Measurements from ENCODE around the gene ERC2.

The ERC2 gene

GRCh38 chr3:55765398-55765797 lies 702.9 kb downstream of the ERC2 start:
- Histone ChIP-seq H3F3A (ENCODE audit: insufficient read depth, low read length) (no peaks in the 10 kb centered on the region), H2AFZ (ENCODE audit: low read length) (no peak overlapping the region), H3K4me1 (ENCODE audit: insufficient read depth, low read length, severe bottlenecking) (peaks cover 6% of the 10 kb centered on the region), H3K9ac (ENCODE audit: low read length) (no peak overlapping the region), H3K4me2 (ENCODE audit: low read length) (no peak overlapping the region), H3K9me3 (ENCODE audit: low read length) (no peaks in the 10 kb centered on the region), H4K20me1 (ENCODE audit: insufficient read depth, low read length) (no peaks in the 10 kb centered on the region), H3K79me2 (ENCODE audit: insufficient read depth, low read length) (no peaks in the 10 kb centered on the region), H3K9me2 (ENCODE audit: low read depth, low read length) (no peaks in the 10 kb centered on the region), H3K4me3 (ENCODE audit: low read depth, low read length, poor library complexity, severe bottlenecking) (no peak overlapping the region), H3K27ac (ENCODE audit: low read depth, low read length, poor library complexity, severe bottlenecking) (no peak overlapping the region), H3K36me3 (ENCODE audit: insufficient read depth, low read length) (no peaks in the 10 kb centered on the region), H3K27me3 (ENCODE audit: insufficient read depth, low read length) (no peaks in the 10 kb centered on the region)
- TF ChIP-seq CTCF (IDR thresholded peaks at IDR 0.05; ENCODE audit: low read length) (no peak), EZH2 (IDR thresholded peaks at IDR 0.05; ENCODE audit: borderline replicate concordance, low read length) (no peak)

- Histone ChIP-seq H3K27ac (ENCODE audit: low read depth, low read length, poor library complexity, severe bottlenecking) (no peak overlapping the region), H3F3A (ENCODE audit: insufficient read depth, low read length) (no peaks in the 10 kb centered on the region; the same call in 1 of the 2 replicates), H3K9me2 (ENCODE audit: low read depth, low read length) (no peaks in the 10 kb centered on the region), H3K9me3 (ENCODE audit: low read length) (no peaks in the 10 kb centered on the region), H3K79me2 (ENCODE audit: insufficient read depth, low read length) (no peaks in the 10 kb centered on the region), H3K27me3 (ENCODE audit: insufficient read depth, low read length) (no peaks in the 10 kb centered on the region), H3K4me2 (ENCODE audit: low read length) (no peak overlapping the region), H2AFZ (ENCODE audit: low read length) (no peak overlapping the region), H3K9ac (ENCODE audit: low read length) (no peak overlapping the region), H4K20me1 (ENCODE audit: insufficient read depth, low read length) (no peaks in the 10 kb centered on the region), H3K36me3 (ENCODE audit: insufficient read depth, low read length) (no peaks in the 10 kb centered on the region), H3K4me3 (ENCODE audit: low read depth, low read length, poor library complexity, severe bottlenecking) (no peak overlapping the region), H3K4me1 (ENCODE audit: insufficient read depth, low read length, severe bottlenecking) (peaks cover 36% of the 10 kb centered on the region)
- TF ChIP-seq CTCF (IDR thresholded peaks at IDR 0.05; ENCODE audit: low read length) (no peak), EZH2 (IDR thresholded peaks at IDR 0.05; ENCODE audit: borderline replicate concordance, low read length) (no peak)
Measured at GRCh38 chr3:55756976-55757375, 711.3 kb downstream of the ERC2 start.

DNA sequence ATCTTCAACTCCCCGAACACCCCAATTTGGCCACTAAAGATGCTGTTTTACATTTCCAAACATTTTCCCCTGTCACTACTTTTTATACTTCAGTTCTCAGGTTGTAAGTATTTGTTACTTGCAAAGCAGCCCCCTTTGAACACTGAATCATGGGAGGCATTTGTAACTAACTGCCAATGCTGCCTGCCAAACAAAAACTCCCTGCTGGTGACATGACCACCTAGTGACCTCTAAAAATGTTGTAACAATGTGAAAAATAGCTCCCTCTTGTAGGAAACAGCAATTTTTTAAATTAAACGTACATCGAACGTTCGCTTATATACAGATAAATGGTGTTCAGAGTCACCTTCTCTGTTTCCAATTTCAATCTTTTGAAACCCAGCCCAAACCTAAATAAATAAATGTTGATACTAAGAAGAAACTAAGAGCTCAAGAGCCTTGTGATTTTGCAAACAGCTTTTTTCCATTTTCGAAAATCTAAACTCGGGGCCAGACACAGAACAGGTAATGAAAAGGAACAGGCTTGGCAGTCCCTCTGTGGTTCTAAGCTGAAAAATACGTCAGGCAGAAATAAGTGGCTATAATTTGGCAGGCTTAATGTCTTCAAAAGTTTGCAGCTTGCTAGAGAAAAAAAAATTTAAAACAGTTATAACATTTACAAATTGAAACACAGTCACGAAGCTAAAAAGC lies 712.6 kb downstream of the ERC2 start:
- Histone ChIP-seq H3K9me2 (ENCODE audit: low read depth, low read length) (no peaks in the 10 kb centered on the region), H4K20me1 (ENCODE audit: insufficient read depth, low read length) (no peaks in the 10 kb centered on the region), H3K27me3 (ENCODE audit: insufficient read depth, low read length) (no peaks in the 10 kb centered on the region), H3K9ac (ENCODE audit: low read length) (no peak overlapping the region), H2AFZ (ENCODE audit: low read length) (no peak overlapping the region), H3K9me3 (ENCODE audit: low read length) (no peaks in the 10 kb centered on the region), H3K4me1 (ENCODE audit: insufficient read depth, low read length, severe bottlenecking) (peaks cover 42% of the 10 kb centered on the region), H3K27ac (ENCODE audit: low read depth, low read length, poor library complexity, severe bottlenecking) (no peak overlapping the region), H3K79me2 (ENCODE audit: insufficient read depth, low read length) (no peaks in the 10 kb centered on the region), H3K4me2 (ENCODE audit: low read length) (no peak overlapping the region), H3K4me3 (ENCODE audit: low read depth, low read length, poor library complexity, severe bottlenecking) (no peak overlapping the region), H3F3A (ENCODE audit: insufficient read depth, low read length) (no peaks in the 10 kb centered on the region; the same call in 1 of the 2 replicates), H3K36me3 (ENCODE audit: insufficient read depth, low read length) (no peaks in the 10 kb centered on the region)
- TF ChIP-seq EZH2 (IDR thresholded peaks at IDR 0.05; ENCODE audit: borderline replicate concordance, low read length): no peak
- no peak for TF ChIP-seq CTCF (IDR thresholded peaks at IDR 0.05; ENCODE audit: low read length)
